GM21825 (cell line): ENCODE data around the gene LEMD3.

Experiments used
- ATAC-seq: cut with Tn5 transposase; IDR thresholded peaks from one replicate; pipeline ENCODE4 v1.9.1; 2021; ENCODE audit warnings: mild to moderate bottlenecking, moderate library complexity; ENCODE audit not compliant: unreplicated experiment

The LEMD3 gene

DNA sequence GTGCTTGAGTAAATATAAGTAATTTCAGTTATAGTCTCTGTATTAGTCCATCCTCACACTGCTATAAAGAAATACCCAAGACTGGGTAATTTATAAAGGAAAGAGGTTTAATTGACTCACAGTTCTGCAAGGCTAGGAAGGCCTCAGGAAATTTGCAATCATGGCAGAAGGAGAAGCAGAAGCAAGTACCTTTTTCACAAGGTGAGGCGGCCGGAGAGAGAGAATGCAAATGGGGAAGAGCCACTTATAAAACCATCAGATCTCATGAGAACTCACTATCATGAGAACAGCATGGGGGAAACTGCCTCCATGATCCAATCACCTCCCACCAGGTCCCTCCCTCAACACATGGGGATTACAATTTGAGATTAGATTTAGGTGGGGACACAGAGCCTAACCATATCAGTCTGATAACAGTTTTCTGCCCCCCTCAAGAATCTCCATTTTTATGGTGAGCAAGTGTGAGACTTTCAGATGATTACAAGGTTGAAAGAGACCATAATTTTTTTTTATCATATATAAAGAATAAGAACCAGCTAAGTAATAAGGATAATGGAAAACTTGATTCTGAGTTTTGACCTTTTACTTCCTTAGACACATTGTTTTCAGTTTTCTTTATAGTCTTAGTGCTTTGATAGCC is 35.6 kb downstream of the LEMD3 start:
- ATAC-seq: no peak

- ATAC-seq: no peak
Measured at GRCh38 chr12:65205886-65206285, 36.5 kb downstream of the LEMD3 start.

- no peak for ATAC-seq
Measured at GRCh38 chr12:65208125-65208524, 38.7 kb downstream of the LEMD3 start.

DNA sequence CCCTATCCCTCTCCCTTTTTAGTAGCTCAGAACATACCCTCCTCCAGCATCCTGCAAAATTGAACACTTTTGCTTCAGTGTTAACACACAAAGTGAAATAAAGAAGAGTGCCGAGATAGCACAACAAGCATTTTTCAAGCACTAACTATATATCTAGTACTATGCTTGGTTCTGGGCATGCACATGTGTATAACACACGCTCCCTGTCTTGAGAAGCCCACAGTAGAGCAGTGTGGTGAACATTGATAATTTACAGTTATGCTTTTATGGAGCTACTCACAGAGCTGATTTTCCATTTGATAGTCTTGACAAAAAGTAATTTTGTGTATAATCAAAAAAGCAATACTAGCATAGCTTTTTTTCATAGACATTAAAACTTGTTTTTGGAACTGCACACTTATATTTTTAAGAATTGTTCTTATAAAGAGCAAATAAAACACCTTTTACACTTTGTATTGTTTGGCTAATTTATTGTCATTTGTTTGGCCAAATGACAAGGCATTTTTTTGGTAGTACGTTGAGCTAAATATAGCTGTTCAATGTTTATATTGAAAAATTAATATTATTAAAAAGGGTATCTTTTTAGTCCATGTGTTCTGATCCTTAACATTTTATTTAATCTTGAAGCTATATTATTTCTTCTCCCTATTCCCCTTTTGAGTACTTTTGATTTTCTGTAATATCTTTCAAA is 39.7 kb downstream of the LEMD3 start:
- no peak for ATAC-seq

DNA sequence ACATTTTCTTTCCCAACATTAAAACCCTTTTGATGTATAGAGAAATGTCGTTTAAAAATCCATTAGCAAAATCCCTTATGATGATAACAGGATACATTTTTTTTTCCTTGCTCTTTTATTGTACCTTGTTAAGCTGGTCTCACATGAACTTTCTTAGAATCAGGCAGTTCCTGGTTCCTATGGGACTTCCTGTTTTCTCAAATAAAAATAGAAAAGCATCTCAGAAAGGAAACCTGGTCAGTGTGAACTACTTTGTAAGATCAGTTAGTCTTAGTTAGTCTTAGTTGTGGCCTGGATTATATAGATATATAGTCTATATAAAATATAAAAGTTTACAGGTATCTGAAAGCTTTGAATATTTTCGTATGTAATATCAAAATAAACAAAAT is 40.3 kb downstream of the LEMD3 start:
- peak; percentile 93 for ATAC-seq

GRCh38 chr12:65217086-65217485 is 47.7 kb downstream of the LEMD3 start:
- no peak for ATAC-seq

- ATAC-seq: no peak
Measured at GRCh38 chr12:65220761-65221160, 51.4 kb downstream of the LEMD3 start.

DNA sequence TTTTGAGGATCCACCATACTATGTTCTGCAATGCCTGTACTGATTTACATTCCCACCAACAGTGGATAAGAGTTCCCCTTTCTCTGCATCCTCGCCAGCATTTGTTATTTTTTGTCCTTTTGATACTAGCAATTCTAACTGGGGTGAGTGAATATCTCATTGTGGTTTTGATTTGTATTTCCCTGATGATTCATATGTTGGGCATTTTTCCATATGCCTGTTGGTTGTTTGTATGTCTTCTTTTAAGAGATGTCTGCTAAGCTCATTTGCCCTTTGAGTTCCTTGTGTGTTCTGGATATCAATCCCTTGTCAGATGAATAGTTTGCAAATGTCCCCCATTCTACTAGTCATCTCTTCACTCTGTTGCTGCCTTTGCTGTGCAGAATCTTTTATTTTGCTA is 60.1 kb downstream of the LEMD3 start:
- ATAC-seq: no peak

DNA sequence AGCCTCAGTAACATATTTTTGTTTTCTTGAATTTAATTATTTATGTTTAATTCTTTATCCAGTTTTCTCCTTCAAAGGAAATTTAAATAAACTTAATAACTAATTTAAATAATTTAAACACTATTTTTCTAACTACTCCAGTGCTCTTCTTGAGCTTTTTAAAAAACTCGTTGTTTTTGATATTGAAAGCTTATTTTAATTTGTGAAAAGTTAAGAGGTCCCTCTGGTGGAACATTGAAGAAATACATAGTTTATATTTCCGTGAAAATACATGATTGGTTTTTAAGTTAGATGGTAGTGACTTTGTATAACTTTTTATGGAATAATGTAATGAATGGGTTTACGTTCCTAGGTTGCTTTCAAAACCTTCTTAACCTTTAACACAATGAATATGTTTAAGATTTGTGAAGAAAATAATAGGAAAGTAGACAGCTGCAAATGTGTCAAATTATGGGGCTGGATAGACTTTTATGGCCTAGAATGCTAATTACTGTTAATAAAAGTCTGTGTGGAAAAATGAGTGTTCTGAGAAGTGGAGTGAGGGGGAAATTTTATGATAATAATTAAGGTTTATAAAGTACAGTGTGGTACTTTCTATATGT is 63.2 kb downstream of the LEMD3 start:
- ATAC-seq: no peak

- ATAC-seq: no peak
Measured at GRCh38 chr12:65237153-65237552, 67.8 kb downstream of the LEMD3 start.

DNA sequence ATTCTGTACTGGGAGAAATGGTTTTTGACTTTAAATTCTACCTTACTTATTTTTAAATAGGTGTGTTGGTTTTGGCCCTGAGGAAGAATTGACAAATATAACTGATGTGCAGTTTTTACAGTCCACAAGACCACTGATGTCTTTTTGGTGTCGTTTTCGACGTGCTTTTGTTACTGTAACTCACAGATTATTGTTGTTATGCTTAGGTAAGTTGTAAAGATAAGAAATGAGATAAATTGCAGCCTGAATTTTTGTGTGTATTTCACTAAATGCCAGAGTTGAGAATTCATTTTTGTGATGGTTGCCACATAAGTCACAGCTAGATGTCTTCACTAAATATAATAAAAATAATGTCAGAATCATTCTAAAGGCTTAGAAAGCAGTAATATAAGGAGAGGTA is 69.2 kb downstream of the LEMD3 start:
- ATAC-seq: no peak

DNA sequence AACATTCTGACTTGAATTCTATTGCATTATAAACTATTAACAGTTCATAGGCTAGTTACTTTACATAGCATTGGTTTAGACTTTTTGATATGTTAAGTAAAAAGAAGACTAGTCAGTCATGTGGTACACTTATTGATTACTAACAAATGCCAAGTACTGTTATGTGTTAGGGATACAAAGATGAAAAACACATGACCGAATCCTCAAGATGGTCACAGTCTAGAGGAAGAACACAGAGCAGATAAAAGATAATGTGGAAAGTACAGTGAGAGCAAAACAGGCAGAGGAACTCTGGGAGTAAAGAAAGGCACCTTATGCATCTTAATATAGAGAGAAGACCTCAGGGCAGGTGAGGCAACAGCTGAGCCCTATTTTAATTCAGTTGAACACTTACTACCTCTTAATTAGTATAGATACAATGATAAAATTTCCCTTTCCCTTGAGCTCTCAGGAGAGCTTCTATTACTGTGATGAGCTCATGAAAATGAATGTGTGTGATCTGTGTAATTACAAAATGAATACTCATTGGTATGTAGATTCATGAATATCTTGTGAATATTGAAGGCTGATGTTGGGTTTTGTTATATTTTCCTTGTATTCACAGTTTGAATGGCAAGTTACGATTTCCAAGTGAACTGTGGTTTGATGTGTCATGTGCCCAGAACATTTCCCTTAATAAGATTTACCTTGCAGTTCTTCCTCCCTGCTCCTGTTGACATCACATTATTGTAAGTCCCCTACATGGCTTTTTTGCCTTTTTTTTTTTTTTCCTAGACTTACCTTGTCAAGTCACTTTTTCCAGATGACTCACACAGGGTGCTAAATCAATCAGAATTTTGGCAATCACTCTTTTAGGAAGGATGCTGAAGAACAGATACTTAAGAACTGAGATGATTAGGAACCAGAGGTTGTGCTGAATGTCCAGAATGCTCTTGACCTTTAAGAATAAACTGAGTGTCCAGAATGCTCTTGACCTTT is 79.6 kb downstream of the LEMD3 start:
- no peak for ATAC-seq

GRCh38 chr12:65252515-65252914 is 83.1 kb downstream of the LEMD3 start:
- no peak for ATAC-seq

DNA sequence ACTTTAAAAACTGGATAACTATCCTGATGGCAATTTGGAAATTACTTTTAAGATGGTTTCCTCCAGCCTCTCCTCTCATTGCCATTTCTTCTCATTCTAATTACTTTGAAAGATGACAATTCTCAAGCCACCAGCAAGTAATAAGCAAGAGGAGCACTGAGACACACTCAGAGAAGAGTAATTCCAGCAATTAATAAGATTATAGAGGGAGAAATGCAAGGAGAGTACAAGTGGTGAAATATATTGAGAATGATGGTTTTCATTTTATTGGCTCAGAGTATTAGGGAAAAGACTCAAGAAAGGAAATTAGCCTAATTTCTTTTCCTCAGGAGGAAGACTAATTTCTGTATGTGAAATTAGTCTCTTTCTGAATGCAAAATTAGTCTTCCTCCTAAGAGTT is 88.6 kb downstream of the LEMD3 start:
- no peak for ATAC-seq

DNA sequence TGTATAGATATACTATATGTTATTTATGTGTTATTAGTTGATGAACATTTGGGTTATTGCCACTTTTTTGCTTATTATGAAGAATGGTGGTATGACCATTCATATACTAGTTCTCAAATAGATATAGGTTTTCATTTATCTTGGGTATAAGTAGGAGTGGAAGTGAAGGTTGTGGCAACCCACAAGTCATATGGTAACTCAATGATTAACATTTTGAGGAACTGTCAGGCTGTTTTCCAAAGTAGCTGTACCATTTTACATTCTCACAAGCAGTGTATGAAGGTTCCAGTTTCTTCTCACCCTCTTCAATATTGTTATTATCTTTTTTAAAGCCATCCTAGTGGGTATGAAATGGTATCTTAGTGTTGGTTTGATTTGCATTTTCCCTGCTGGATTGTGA is 90.1 kb downstream of the LEMD3 start:
- no peak for ATAC-seq

- ATAC-seq: no peak
Measured at GRCh38 chr12:65263777-65264176, 94.4 kb downstream of the LEMD3 start.

DNA sequence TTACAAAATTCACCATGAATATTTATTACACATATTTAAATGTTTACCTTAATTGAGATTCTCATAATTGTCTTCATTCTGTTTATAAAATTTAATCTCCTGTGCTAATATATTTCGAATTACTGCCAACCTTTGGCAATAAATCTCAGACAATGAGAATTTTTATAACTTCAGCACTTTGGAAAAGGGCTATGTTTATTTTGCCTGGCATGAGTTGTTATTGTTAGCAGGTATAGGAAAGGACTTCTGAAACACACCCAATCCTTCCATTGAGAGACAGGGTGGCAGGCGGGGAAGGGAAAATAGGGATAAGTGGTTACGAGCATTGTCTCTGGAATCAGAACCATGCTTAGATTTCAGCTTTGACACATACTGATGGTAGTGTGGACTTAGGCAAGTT is 97.0 kb downstream of the LEMD3 start:
- no peak for ATAC-seq

DNA sequence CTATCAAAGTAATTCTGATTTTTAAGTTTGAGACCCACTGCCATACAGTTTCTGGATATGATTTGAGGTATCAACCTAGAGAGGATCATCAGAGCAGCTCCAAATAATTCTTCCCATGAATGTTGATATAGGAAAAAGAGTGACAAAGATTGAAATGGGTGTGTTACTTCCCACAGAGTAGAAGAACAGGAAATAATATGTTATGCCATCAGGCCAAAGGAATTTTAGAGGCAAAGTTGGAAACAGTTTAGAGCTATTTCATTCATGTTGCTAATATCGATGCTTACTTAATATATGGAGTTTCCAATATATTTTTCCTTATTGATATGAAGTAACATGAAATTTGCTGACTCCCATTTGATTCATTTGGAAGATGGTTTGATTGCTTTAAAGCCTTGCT is 100.2 kb downstream of the LEMD3 start:
- no peak for ATAC-seq

- ATAC-seq: no peak
Measured at GRCh38 chr12:65274602-65275272, 105.4 kb downstream of the LEMD3 start.

GRCh38 chr12:65275627-65276026 is 106.2 kb downstream of the LEMD3 start:
- ATAC-seq: no peak
